Activated T-helper 1 cell treated with anti-CD3 and anti-CD28 coated beads, Interleukin-2, amount 50 U/mL, for 16 hours (primary cell): ENCODE results near the gene SOWAHA.
A peak's percentile ranks its signal among the peaks of the same experiment; 100 is the strongest.
"Not testable (repeated sequence)": the region's sequence is repeated elsewhere in the genome, so short reads cannot be mapped to it uniquely, and the experiment has no call there.

ENCODE experiments used
- DNase-seq, 2 donors: peaks; one replicate each; pipeline ENCODE4 v3.0.0-alpha.2; 2020; ENCODE audit warnings: low read depth in 1 of 2, low spot score in 1 of 2

The SOWAHA gene

GRCh38 chr5:132806804-132807162 is 6.3 kb upstream of the SOWAHA start:
- not testable (repeated sequence) for DNase-seq

- DNase-seq, result no peak
Observed at GRCh38 chr5:132807163-132807838, 5.8 kb upstream of the SOWAHA start.

DNA sequence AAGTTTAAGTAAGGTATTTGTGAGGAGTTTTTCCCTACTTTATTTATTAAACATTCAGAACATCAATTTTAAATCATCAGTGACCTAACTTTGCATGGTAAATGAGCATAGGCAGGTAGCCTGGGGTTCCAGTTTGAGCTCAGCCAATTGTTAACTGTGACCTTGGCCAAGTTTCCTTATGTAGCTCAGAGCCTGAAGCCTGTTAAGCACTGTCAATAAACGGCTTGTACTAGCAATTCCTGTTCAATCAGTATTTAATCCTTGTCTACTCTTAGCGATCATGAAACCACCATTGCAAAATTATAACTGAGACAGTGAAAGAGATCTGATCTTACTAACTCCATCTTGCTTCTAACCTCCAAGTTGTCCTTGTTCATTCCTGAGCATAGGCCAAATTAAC is 4.7 kb upstream of the SOWAHA start:
- no peak for DNase-seq

- DNase-seq, result no peak
Observed at GRCh38 chr5:132808866-132809265, 4.2 kb upstream of the SOWAHA start.

GRCh38 chr5:132810605-132811004 is 2.5 kb upstream of the SOWAHA start:
- no peak for DNase-seq

- DNase-seq, result no peak
Observed at GRCh38 chr5:132812123-132812765, 858 bp upstream of the SOWAHA start.

GRCh38 chr5:132813599-132814502 is 749 bp downstream of the SOWAHA start:
- DNase-seq, result no peak

GRCh38 chr5:132814503-132815294 is 1.6 kb downstream of the SOWAHA start:
- no peak for DNase-seq

GRCh38 chr5:132815454-132815853 is 2.4 kb downstream of the SOWAHA start:
- no peak for DNase-seq

DNA sequence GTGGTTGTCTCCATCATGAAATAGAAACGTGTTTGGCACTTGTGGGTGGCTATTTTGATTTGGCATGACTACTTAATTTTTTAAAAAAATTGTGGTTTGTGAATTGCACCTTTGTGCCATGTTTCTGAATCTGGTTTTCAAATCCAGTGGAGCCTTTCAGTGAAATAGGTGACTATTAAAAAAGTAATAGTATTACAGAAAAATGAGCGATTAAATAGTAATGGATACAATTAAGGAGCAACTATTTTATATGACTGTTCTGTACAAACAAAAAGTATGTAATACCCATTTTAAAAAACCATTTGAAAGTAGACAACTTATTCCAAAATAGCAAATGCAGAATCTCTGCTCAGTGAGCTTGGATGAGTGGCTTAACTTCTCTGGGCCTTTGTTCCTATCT is 3.0 kb downstream of the SOWAHA start:
- DNase-seq, result no peak

GRCh38 chr5:132816554-132816953 is 3.5 kb downstream of the SOWAHA start:
- DNase-seq, result no peak

- no peak for DNase-seq
Observed at GRCh38 chr5:132817011-132817410, 3.9 kb downstream of the SOWAHA start.

GRCh38 chr5:132819468-132819867 is 6.4 kb downstream of the SOWAHA start:
- DNase-seq, result no peak

- peak; percentile 78 to 90 for DNase-seq
Observed at GRCh38 chr5:132820162-132820754, 7.2 kb downstream of the SOWAHA start.

DNA sequence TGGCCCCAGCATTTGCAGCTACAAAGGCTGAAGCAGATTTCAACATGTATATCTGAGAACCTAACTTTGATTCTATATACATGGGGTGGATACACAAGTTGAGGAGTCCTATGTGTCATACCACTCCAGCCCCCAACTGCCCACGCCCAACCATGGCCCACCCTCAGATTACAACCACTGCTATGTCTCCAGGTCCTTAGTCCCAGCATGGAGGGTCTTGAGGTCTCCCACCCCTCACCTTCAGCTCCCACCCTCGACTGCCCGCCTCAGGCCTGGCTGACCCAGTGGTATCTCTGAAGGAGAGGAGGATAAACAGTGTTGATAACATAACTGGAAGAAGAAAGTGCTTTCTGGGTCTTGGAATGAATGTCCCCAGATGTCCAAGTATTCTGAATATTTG is 8.2 kb downstream of the SOWAHA start:
- DNase-seq, result no peak

GRCh38 chr5:132821791-132822190 is 8.7 kb downstream of the SOWAHA start:
- DNase-seq, result no peak

GRCh38 chr5:132822650-132823480 is 9.8 kb downstream of the SOWAHA start:
- DNase-seq, result no peak

DNA sequence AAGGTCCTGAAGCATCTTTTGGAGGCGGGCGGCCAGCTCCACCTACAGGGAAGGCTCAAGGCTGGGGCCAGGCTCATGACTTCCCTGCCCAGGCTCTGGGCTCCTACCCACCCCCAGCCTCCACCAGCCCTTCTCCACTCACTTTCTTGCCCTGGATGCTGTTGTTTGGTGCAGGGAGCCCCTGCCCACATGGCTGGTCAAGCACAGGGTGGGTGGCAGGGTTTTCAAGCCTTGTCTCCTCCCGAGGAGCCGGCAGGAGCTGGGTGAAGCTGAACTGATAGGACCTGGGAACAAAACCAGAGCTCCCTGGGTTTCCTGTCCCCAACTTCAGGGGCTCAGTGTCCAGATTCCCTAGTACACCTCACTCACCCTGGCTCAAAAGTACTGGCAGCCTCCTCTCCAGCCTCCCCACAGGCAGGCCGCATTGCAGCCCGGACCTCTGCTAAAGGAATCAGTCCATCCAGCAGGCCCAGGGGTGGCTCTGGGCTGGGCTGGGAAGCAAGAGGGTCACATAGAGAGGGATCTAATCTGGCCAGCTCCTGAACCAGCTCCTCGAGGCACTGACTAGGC is 10.5 kb downstream of the SOWAHA start:
- DNase-seq, result no peak

- DNase-seq, result no peak
Observed at GRCh38 chr5:132824426-132824825, 11.3 kb downstream of the SOWAHA start.
